NCI-H69 (cell line): ENCODE data around the gene CNTF.

ENCODE experiments used
- DNase-seq: peaks from one replicate; lab custom pipeline; 2025; lab: John Stamatoyannopoulos, UW

CNTF gene

GRCh38 chr11:58641803-58642581 is 19.5 kb downstream of the CNTF start:
- DNase-seq = no peak

GRCh38 chr11:58645854-58646253 is 23.4 kb downstream of the CNTF start:
- DNase-seq = no peak

- DNase-seq = peak; percentile 91
Measured at GRCh38 chr11:58647141-58647699, 24.8 kb downstream of the CNTF start.

- no peak for DNase-seq
Measured at GRCh38 chr11:58647866-58648265, 25.4 kb downstream of the CNTF start.

- DNase-seq = no peak
Measured at GRCh38 chr11:58649623-58650022, 27.2 kb downstream of the CNTF start.

GRCh38 chr11:58650496-58650895 is 28.0 kb downstream of the CNTF start:
- DNase-seq = no peak

GRCh38 chr11:58652726-58653280 is 30.3 kb downstream of the CNTF start:
- DNase-seq = no peak

GRCh38 chr11:58654079-58654907 is 31.8 kb downstream of the CNTF start:
- peak; percentile 88 for DNase-seq

GRCh38 chr11:58654908-58655296 is 32.4 kb downstream of the CNTF start:
- no peak for DNase-seq

- no peak for DNase-seq
Measured at GRCh38 chr11:58656348-58656747, 33.9 kb downstream of the CNTF start.

- DNase-seq = no peak
Measured at GRCh38 chr11:58658623-58659022, 36.2 kb downstream of the CNTF start.

GRCh38 chr11:58659404-58659803 is 36.9 kb downstream of the CNTF start:
- DNase-seq = no peak

GRCh38 chr11:58659910-58660570 is 37.6 kb downstream of the CNTF start:
- DNase-seq = no peak

GRCh38 chr11:58671983-58672633 is 49.6 kb downstream of the CNTF start:
- no peak for DNase-seq

- peak; percentile 47 for DNase-seq
Measured at GRCh38 chr11:58674609-58675008, 52.1 kb downstream of the CNTF start.
